ENCODE data around the gene OPRL1.

OPRL1 gene

DNA sequence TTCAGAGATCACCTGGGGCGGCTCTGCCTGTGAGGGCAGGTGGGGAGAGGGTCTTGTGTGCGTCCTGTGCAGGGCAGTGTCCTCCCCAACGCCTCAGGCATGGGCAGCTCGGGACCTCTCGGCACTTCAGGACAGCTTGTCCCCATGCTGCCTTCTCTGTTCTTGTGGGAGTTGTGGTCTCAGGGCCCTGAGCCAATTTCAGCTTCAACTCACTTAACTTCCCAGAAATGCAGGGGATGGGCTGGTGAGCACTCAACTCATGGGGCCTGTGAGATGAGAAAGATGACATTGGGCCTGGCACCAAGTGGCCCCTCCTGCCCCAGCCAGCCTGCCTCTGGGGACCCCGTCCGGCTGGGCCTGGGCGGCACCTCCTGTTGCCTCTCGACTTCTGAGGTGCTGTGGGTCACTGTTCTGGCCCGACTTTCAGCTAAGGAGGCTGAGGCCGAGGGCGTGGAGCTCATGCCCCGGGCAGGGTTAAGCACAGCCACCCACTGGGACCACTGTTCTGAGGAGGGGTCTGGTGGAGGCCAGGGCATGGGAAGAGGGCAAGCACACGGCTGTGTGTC lies 7.3 kb upstream of the OPRL1 start:
- no peak for DNase-seq

DNA sequence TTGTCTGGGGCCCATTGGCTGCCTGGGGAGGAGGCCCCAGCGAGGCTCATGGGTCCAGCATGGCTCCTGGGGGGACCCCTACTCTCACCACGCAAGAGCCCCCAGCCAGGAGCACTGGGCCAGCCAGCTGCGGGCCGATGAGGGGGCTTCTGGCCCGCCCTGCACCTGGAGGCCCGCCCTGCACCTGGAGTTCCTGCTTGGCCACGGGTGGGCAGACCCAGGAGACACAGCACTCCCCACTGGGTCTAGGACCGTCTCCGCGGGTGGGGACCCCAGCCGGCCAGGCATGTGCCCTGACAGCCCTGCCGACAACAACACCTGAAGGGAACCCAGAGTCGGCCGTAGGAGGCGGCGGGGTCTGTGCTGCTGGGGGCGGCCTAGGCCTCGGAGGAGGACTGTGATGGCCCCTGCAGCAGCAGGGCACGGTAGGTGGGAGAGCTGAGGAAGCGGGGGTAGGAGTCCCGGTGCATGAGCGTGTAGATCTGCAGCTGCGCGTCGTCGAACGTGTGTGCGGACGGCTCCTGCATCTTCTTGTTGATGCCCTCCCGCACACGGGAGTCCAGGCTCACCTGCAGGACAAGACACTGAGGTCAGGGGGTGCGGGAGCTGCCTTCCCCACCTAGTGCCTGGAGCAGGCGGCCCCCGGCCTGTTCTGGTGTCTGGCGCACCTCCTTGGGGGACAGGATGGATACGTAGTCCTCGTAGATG lies 6.3 kb upstream of the OPRL1 start:
- no peak for DNase-seq

DNA sequence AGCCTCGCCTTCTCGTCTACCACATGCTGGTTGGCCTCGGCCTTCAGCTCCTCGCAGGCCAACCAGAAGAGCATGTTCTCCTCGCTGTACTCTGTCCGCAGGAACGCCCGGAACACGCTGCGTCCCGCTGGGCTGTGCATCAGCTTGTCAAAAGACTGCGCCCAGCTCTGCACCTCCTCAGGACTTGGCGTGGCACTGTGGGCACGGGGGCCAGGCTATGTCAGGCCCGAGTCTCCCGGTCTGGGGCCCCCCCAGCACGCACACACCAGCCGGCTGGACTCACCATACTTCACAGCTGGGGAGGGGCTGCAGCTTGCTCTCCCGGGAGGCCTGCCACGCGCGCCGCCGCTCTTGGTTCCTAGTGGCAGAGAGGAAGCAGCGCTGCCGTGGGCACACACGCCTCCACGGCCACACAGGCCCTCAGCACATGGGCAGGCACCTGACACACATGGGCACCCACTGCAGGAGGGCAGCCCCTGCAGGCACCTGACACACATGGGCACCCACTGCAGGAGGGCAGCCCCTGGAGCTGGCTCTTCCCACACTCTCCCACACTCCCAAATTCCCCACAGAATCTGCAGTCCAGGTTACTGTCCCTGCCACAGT lies 5.6 kb upstream of the OPRL1 start:
- no peak for DNase-seq

DNA sequence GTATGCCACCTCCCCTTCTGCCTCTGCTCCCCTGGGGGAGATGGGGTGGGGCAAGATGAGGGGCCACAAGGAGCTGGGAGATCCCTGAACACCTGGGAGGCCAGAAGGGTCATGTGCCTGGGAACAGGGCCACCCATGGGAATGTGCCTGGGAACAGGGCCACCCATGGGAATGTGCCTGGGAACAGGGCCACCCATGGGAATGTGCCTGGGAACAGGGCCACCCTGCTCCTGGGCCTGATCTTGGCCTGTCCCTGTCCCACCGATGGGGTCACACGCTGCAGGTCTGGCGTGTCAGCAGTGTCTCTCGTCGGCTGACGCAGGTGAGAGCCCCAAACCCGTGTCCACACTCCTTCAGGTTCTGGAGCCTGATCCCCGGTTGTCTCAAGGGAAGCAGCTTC lies 4.9 kb upstream of the OPRL1 start:
- DNase-seq: no peak

DNA sequence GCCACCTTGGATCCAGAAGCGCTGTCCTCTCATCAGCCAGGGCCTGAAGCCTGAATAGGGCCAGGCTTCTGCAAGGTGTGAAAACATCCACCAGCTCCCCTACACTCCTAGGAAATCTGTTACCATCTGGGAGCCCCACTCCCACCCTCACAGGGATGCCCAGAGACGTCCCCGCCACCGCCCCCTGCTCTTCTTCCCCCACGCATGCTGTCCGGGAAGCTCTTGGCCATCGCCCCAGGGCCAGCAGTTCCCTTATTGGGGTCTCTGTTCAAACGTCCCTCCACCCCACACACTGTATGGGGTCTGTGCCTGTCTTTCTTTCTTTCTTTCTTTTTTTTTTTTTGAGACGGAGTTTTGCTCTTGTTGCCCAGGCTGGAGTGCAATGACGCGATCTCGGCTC lies 4.3 kb upstream of the OPRL1 start:
- no peak for DNase-seq

DNA sequence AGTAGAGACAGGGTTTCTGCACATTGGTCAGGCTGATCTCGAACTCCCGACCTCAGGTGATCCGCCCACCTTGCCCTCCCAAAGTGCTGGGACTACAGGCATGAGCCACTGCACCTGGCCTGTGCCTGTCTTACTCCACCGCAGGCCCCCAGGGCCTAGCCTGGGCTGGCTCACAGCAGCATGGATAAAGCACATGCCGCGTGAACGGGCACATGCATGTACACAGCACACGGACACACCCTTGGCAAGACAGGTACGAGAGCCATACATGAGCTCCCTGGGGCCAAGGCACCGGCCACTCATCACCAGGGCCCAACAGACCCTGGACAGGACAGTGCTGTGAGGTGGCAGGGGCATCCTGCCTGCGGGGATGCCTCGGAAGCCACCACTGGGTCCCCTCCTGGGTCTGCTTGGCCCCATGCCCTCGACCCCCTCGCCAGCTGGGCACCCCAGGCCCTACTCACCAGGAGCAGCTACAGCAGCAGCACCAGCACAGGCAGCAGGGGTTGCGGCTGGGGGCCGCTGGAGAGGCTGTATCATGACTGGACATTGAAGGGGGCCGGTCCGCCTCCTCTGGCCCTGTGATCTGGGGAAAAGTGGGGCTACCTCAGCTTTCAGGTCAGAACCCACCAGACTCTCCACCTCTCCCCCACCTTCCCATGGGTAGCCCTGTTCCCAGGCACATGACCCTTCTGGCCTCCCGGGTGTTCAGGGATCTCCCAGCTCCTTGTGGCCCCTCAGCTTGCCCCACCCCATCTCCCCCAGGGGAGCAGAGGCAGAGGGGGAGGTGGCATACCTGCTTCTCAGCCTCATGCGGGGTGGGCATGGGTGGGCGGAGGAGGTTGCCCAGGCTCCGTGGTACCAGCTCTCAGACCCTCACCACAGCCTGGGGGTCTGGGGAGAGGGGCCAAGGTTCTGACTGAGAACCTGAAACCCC lies 3.6 kb upstream of the OPRL1 start:
- no peak for DNase-seq

DNA sequence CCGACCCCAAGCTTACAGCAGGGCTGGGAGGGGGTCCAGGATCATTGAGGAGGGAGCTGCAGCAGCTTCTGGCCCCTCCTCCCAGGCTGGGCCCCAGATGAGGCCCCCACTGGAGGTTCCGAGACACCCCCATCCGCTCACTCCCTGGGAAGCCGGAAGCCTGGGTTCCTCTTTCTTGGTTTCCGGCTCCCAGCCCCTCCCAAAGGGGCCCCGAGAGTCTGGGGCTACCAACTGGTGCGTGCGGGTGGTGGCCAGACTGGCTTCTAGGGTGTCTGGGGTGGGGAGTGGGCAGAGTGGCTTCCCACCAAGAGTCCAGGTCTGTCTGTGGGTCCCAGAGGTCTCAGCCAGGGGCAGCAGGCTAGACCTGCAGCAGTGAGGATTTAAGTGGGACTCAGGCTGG lies 2.8 kb upstream of the OPRL1 start:
- no peak for DNase-seq

DNA sequence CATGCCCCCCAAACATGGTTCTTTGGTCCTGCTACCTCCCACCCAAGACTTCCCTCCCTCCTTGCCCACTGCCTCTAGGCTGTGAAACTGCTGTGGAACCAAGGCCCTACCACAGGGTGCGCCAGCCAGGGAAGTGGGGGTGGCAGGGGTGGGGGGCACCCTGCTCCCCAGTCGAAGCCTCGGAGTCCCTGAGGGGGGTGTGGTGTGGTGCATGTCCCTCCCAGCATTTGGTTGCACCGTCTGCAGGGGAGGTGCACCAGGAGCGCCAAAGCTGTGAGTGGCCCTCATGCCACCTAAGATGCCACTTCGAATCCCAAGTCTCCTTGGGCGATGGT lies 2.4 kb upstream of the OPRL1 start:
- DNase-seq: no peak

DNA sequence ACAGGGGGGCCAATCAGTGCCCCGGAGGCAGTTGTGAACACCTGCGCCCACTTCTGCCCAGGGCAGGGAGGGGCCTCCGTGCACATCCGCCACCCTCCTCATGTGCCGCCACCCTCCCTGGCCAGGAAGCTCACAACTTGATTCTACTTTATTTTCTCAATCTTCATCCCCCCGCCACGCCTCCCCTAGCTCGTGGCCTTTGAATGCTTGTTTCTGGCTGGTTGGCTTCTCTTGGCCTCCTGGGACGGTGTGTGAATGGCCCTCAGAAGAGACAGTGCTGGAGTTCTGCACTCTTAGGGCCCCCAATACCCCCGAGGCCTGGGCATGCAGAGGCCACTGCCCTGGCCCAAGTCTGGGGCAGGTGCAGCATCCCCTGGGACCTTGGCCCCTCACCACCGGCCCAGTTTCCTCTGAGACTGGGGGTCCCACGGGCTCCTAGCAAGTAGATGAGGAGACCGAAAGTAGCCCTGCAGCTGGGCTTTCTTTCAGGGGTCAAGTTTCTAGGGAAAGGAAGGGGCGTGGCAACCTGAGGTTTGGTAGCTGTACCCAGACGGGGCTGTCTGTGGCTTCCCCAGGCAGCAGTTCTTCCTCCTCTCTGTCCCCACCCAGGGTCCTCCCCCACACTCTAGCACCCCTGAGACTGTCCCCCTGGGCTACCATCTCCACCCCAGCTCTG lies 1.9 kb upstream of the OPRL1 start:
- DNase-seq: no peak

DNA sequence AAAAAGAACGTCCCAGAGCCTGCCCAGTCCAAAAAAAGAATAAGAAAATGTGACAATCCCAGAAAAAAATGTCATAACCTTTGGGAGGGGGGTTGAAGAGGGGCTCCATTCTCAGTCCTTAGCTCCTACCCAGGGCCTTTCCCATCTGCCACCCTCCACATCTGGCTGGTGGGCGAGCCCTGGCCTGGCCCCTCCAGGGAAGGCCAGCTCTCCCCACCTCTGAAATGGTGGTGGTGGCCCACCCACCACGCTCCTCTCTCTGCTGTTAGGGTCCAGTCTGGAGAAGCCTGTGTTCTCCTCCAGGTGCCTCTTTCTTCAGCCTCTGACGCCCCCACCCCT lies 979 bp upstream of the OPRL1 start:
- no peak for DNase-seq

DNA sequence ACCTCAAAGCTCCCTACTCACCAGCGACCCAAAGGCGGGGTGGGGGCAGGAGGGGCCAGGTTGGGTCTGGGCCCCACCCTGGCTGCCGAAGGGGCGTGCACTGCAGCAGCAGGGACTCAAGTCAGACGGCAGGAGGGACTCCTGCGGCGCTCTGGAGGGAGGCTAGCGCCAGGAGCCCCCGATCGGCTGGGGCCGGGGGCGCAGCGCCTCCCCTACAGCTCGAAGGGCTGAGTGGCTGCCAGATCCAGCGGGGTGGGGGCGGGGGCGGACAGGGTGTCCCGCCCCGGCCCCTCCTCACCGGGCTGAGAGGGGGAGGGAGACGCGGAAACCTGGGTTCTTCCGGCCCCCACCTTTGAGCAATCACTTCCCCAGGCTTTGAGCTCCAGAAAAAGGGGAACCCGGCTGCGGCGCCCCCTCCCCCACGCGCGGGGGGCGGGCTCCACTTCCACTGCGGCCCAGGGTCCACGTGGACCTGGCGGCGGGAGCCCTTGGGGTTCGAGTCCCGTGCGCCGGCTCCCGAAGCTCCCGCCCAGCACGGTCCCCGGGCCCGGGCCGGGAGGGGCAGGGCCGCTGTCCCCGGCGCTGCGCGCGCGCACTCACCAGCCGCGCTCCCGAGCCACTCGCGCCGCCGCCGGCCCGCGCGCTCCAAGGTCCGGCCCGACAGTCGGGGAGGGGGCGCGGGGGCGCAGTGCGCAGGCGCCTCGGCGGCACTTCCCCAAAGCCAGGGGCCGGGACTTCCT lies 439 bp upstream of the OPRL1 start, which contains the start of gene RGS19:
Gene RGS19, minus strand, starts transcription at position 246 of the 740 bp plus-strand sequence. CDS start 2,632 bp downstream, outside the sequence.
- peak; percentile 43 to 58 for DNase-seq

DNA sequence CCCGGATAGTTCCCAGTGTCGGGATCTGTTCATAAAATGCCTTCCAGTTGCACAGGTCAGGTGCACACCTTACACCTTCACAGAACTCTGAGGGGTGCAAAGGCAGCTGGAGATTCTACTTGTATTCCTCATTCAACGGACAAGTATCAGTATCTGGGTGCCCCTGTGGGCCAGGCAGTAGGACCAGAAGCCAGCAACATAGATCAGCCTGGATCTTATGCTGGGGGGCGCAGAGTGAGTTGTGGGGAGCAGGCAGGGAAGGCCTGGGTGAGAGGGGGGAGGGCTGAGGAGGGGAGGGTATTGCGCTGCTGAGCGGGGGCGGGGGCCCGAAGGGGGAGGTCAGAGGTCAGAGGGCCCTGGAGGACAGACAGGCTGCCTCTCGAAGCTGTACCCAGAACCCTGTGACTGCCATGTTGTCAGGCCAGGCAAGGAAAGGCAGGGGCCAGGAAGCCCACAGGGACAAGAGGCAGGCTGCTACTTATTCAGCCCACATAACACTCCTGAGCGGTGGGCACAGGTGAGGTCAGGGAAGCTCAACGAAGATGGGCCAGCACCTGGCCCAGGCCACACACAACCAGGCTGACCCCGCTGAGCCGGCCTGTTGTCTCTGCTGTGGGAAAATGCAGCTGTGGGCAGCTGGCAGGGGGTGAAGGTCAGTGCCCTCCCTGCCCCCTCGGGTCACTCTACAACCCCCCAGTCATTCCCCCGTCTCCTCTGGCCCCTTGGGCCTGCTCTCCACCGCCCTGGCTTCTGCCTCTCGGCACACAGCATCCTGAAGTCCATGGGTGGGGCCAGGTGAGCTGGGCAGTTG lies 1.1 kb downstream of the OPRL1 start:
- no peak for DNase-seq

DNA sequence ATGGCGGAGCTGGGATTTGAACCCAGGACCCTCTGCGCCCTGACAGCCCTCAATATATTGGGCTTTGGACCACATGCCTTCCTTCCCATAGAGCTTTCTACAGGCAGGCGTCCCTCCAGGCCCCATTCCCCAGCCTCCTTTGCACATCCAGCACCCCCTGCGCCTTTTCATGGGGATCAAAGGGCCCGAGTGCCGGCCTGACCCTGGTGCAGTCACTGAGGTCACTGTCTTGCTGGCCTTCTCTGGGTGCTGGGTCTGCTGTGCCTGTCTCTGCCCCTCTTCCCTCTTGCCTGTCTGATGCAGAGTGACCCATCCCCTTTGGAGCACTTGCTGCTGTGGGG lies 1.7 kb downstream of the OPRL1 start:
- DNase-seq: no peak

DNA sequence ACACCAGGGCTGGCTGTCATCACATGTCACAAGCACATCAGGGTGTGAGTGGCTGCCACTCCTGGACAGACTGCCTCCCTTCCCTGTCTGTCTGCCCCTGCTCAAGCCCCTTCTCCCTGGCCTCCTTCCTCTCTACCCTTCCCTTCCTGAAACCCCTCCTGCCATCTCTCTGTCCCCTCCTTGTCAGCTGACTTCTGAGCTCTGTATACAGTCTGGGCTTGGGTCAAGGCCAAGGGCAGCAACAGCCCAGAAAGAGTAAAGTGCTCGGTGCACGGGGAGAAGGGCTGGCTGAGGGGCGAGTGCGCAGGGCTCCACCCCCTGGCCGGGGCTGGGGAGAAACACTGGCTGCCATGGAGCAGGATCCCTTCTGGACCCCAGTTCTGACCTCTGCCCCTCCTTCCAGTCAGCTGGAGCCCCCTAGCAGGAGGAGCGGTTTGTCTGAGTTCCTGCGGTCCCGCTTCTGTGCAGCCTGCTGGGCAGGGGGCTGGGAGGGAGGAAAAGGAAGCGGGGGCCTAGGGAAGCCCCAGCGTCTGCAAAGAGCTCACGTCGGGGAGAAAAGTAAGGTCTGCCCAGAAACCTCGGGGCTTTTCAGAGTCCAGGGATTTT lies 2.3 kb downstream of the OPRL1 start:
- no peak for DNase-seq

DNA sequence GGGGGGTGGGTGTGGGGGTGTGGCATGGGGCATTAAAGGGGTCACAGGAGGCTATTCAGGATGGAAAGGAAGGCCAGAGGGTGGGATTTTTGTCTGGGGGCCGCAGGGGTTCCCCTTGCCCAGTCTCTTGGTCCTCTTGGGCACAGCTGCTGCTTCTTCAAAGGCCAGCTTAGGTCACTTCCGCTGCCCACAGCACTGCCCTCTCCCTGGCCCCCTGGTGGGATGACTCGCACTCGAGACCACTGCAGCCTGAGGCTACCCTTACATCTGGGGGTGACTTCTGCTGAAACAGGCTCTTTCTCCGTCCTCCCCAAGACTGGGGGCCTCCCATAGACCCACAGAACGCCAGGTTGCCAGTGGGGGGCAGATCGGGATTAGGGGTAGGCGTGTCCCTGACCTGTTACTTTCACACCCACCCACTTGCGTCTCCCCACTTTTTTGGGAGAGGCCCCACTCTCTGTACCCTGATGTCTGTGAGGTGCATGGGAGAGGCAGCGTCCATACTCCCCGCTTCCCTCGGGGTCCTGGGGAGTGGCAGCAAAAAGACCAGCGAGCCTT lies 3.0 kb downstream of the OPRL1 start:
- peak in 1 of 2 experiments; percentile 21 for DNase-seq

DNA sequence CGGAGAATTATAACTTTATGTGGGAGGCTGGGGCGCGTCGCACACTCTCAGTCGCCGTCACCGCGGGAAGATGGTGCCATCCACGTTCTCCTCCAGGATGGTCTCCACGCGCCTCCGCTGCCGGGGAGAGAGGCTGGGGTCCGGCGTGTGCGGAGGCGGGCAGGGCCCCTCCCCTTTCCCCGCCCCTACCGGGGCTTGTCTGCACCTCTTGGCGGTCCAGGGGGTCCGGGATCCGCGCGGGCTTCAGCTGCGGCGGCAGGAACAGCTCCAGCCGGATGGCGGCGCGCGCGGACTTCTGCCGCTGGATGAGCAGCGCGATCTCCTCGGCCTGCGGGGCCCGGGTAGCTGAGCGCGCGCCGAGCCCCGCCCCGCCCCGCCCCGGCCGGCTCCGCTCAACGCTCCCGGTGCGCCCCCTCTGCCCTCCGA lies 3.5 kb downstream of the OPRL1 start:
- peak; percentile 65 to 78 for DNase-seq

DNA sequence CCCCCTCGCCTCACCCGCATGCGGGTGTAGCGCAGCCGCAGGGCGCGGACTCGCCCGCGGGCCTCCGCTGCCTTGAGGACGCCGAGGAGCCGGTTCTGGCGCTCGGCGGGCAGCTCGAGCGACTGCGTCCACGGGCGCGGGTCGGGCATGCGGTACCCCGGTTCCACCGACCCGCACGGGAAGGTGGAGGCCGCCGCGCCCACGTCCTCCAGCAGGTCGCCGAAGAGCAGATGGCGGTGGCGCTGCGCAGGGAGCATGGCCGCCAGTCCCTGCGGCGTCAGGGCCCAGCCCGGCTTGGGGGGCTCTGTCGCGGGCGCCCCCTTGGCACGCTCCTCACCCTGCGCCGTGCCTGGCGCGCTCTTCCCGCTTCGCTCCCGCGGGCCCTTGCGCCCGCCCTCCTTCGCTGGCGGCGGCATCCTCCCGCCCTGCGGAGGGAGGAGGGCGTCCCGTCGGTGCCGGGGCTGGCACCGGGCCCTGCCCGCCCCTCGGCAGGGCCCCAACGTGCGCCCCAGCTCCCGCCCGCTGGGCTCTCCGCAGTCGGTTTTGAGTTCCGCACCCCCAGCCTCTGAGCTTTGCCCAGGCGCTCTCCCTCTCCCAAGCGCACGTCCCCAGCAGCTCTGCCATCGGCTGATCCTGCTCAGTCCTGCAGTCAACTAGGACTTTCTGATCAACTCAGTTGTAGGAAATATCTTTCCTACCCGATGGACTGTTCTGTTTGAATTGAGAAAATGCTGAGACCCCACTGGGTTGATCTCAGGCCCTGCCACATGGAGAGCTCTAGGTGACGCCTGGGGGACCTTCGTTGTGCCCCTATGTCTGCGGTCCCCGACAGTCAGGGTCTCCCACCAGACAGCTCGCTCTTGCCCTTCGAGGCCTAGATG lies 4.2 kb downstream of the OPRL1 start, which contains the start of gene LKAAEAR1:
Gene LKAAEAR1, minus strand, starts transcription at position 595 of the 881 bp plus-strand sequence. Its CDS starts 179 bp downstream, at position 416.
- no peak for DNase-seq

DNA sequence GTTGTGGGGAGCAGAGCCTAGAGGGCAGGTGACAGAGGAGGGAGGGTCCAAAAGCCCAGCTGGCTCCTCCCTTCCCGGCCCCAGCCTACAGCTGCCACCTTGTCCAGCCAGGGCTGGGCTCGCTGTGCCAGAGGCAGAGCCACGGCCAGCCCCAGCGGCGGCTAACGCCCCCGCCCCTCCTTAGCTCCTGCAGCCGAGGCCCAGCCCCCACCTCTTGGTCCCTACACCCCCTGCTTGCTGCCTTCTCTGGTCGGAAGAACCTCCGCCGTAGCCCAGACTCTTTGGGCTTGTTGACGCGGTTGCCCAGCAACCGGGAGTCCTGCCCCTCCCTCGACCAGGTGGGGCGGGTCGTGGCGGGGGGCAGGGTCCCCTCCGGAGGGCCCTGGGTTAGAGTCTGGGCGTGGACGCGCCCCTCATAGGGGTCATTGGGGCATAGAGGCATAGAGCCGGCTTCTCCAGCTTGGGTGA lies 4.8 kb downstream of the OPRL1 start:
- DNase-seq: no peak

DNA sequence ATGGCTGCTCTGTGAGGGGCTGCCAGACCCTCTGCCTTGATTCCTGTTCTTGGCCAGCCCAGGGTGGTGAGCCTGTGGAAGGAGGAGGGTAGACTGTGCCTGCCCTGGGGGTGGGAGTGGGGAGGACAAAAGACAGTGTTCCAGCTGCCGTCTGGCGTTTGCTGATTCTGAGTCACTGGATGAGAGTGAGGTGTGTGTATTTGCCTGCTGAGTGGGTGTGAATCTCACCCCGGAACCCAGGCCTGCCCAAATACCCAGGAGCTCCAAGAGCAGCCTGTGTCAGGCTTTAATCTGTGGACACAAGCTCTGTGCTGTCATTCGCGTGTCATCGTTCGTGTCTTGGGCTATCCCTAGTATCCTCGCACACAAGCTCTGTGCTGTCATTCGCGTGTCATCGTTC lies 6.9 kb downstream of the OPRL1 start:
- DNase-seq: no peak

All from SW 1271 (cell line).